Activated T-helper 9 cell treated with anti-CD3 and anti-CD28 coated beads, Interleukin-2, amount 50 U/mL, for 16 hours (primary cell): ENCODE results near the gene TTN.
"Not testable (repeated sequence)": the region's sequence is repeated elsewhere in the genome, so short reads cannot be mapped to it uniquely, and the experiment has no call there.

Experiments
- DNase-seq: peaks from one replicate; pipeline ENCODE4 v3.0.0-alpha.2; 2020; ENCODE audit warnings: low read depth

The TTN gene

DNA sequence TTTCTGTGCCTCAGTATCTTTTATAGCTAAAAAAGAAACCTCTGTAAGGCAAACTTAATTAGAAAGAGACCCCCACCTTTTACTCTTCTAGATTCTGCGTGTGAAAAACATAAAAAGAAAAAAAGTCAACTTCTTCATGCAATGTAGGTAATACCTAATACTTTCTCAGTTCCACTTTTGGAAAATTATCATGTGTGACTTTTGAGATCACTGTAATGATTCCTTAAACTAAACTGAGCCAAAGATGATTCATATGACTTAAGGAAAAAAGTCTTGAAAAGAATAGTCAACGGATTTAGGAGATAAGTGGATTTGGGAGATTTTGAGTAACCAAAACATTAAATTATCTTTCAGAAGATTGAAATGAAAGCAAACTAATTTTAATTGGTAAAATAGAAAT is 278.0 kb downstream of the TTN start:
- no peak for DNase-seq

- no peak for DNase-seq
Measured at GRCh38 chr2:178528647-178529046, 278.6 kb downstream of the TTN start.

- DNase-seq = no peak
Measured at GRCh38 chr2:178527592-178527991, 279.6 kb downstream of the TTN start.

DNA sequence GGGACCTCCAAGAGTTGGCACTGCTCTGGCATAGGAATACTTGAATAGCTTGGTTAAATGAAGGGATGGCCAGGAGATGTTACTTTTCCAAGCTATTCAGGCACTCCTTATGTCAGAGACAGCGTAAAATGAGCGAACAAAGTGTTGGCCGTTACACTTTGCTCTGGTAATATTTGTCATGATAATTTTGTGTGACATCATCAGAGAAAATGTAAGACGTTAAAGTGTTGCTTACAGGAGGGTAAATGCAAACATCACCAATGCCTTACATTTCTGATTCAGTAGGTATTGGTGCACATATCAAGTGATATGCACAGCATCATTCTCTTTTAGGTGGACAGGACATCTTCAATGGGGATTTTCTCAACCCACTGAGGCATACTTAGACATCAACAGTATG is 281.0 kb downstream of the TTN start:
- no peak for DNase-seq

- DNase-seq = not testable (repeated sequence)
Measured at GRCh38 chr2:178525460-178525859, 281.8 kb downstream of the TTN start.

DNA sequence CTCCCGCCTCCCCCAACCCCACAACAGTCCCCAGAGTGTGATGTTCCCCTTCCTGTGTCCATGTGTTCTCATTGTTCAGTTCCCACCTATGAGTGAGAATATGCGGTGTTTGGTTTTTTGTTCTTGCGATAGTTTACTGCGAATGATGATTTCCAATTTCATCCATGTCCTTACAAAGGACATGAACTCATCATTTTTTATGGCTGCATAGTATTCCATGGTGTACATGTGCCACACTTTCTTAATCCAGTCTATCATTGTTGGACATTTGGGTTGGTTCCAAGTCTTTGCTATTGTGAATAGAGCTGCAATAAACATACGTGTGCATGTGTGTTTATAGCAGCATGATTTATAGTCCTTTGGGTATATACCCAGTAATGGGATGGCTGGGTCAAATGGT is 282.2 kb downstream of the TTN start:
- not testable (repeated sequence) for DNase-seq

DNA sequence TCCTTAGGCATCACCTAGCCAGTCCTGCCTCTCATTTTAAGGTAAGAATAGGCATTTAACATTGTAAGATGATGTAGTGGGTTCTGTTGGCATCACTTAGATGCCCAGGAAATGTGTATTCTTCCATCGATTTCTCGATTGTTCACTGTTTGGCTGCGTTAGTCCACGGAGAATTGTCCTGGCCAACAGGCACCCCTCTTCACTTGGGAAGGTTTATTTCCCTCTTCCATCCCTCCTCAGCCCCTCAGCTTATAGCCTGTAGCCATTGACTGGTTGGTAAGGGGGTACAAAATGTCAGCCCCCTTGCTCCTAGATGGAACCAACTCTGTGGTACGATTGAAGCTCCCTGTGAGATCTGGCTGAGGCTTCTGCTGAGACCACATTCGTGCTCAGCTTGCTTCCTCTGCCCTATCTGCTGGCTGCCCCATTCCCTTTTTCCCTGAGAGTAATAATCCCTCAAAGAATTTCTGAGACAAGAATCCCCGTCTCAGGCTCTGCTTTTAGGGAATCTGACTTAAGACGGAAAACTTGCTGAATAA is 283.6 kb downstream of the TTN start:
- no peak for DNase-seq

- DNase-seq = peak; percentile 76
Measured at GRCh38 chr2:178522950-178523595, 284.1 kb downstream of the TTN start.

- peak; percentile 14 for DNase-seq
Measured at GRCh38 chr2:178521304-178522150, 285.7 kb downstream of the TTN start.

GRCh38 chr2:178517496-178517895 is 289.7 kb downstream of the TTN start:
- no peak for DNase-seq

DNA sequence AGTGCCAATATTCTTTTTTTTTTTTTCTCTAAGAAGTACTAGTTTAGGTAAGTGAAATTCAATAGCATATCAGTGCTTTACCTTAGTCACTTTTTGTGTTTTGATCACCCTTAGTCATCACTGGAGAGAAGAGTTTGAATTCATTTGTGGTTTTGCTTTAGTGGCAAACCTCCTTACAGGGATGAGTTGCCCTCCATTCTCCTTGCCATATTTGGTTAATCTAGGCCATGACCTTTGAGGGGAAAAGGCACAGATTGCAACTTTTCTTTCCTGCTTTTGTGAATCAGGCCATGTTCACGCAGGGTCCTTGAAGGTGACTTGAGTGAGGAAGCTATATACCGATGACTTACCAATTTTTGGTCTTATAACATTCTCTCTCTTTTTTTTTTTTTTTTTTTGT is 292.6 kb downstream of the TTN start:
- peak; percentile 12 for DNase-seq

- DNase-seq = no peak
Measured at GRCh38 chr2:178513876-178514275, 293.3 kb downstream of the TTN start.

GRCh38 chr2:178512484-178512883 is 294.7 kb downstream of the TTN start:
- no peak for DNase-seq

GRCh38 chr2:178510384-178510783 is 296.8 kb downstream of the TTN start:
- no peak for DNase-seq

DNA sequence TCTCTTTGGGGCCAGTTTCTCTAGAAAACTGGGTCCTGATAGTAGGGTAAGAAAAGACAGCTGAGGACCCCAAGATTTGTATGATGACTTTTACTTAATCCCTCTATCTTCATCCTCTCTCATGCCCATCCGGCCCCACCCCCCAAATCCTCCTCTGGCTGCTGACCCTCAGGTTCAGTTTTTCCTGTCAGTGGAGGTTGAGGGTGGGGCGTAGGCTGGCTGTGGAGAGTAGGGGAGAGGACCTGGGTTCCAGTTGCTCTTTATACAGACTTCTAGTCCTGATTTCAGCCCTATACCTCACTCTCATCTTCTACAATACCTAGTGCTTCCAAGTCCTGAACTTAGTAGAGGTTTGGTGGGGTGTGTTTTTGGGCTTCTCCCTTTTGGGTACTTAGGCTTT is 298.6 kb downstream of the TTN start:
- no peak for DNase-seq

- no peak for DNase-seq
Measured at GRCh38 chr2:178506949-178507348, 300.3 kb downstream of the TTN start.

- no peak for DNase-seq
Measured at GRCh38 chr2:178506524-178506923, 300.7 kb downstream of the TTN start.

GRCh38 chr2:178506101-178506500 is 301.1 kb downstream of the TTN start:
- no peak for DNase-seq

GRCh38 chr2:178502751-178503150 is 304.5 kb downstream of the TTN start:
- DNase-seq = no peak

DNA sequence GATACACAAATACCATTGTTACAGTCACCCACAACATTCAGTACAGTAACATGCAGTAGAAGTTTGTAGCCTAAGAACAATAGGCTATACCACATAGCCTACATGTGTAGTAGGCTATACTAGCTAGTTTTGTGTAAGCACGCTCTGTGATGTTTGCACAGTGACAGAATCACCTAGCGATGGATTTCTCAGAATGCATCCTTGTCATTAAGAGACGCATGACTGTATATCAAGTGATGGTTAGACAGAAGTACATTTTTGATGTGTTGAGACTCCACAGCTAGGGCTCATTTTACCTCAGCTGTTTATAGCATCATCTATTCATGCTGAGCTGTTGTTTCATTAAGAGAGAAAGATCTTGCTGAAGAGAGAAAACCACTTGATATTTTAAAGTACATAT is 307.6 kb downstream of the TTN start:
- DNase-seq = no peak

DNA sequence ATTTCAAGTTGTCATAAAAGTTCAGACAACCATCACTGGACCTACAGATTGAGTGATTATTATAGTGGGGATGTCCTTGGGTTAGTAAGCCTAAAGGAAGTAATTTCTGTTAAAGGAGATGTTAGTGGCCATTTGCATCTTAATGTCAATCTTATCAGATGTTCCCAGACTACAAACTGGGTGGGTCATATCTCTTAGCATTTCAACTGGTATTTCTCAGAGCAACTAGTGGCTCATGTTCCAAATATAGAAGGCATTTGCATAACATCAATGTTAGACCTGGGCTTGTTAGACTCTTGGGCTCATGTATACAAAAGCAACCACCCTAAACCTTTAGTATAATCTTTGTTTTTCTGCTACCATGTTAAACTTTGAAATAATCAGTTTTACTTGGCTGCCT is 309.1 kb downstream of the TTN start:
- no peak for DNase-seq

GRCh38 chr2:178496049-178496448 is 311.2 kb downstream of the TTN start:
- DNase-seq = no peak

DNA sequence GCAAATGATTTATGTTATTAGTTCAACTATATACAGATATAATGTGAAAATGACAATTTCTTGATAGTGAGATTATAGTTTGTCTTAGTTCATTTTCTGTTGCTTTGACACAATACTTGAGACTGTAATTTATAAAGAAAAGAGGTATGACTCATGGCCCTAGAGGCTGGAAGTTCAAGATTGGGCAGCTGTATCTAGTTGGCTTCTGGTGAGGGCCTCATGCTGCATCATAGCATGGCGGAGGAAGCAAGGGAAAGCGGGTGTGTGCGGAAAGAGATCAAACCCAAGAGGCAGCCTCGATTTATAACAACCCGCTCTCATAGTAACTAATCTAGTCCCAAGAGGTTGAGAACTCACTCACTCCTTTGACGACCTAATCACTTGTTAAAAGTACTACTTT is 315.6 kb downstream of the TTN start:
- no peak for DNase-seq
